Activated T-cell treated with anti-CD3 and anti-CD28 coated beads for 1 hour (primary cell): ENCODE data around the gene TJP1.
"Not testable (repeated sequence)": the region's sequence is repeated elsewhere in the genome, so short reads cannot be mapped to it uniquely, and the experiment has no call there.

Source experiments
- DNase-seq: peaks from one replicate; pipeline ENCODE4 v3.0.0-alpha.2; 2020; ENCODE audit warnings: low read depth

TJP1 gene

GRCh38 chr15:29657476-29657817 is 164.8 kb downstream of the TJP1 start:
- not testable (repeated sequence) for DNase-seq

GRCh38 chr15:29656636-29657475 is 165.4 kb downstream of the TJP1 start:
- no peak for DNase-seq

GRCh38 chr15:29652595-29652994 is 169.7 kb downstream of the TJP1 start:
- no peak for DNase-seq

- no peak for DNase-seq
Measured at GRCh38 chr15:29651476-29652233, 170.6 kb downstream of the TJP1 start.
